GM19324 (cell line): ENCODE results near the gene S100A10.

Experiments used
- ATAC-seq: cut with Tn5 transposase; IDR thresholded peaks from one replicate; pipeline ENCODE4 v1.9.1; 2021; ENCODE audit warnings: mild to moderate bottlenecking, moderate library complexity; ENCODE audit not compliant: unreplicated experiment, low FRiP score

Gene S100A10, protein sequence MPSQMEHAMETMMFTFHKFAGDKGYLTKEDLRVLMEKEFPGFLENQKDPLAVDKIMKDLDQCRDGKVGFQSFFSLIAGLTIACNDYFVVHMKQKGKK

GRCh38 chr1:151993734-151994496, at the start of gene S100A10:
TSS of gene S100A10 (minus strand) at chr1:151993859. CDS start at chr1:151986230, 7,629 bp downstream.
- ATAC-seq: no peak

- ATAC-seq: no peak
Measured at GRCh38 chr1:152042030-152042429, 48.4 kb upstream of the S100A10 start.

DNA sequence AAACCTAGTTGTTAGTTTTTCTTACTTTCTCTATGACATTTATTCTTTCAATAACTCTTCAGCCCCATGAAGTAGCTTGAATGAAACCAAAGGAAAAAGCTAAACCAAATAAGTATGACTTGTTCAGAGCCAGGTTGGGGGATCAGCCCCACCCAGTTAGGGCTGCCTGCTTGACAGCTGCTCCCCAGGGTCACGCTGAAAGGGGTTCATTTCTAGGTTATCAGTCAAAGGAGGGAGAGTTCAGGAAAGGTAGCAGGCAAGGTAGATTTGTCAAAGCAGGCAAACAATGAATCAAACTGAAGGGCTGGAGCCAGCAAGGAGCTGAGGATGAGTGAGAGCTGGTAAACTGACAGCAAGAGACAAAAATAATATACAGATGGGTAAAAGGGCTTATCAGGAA, 46.2 kb upstream of the S100A10 start:
- ATAC-seq: no peak

DNA sequence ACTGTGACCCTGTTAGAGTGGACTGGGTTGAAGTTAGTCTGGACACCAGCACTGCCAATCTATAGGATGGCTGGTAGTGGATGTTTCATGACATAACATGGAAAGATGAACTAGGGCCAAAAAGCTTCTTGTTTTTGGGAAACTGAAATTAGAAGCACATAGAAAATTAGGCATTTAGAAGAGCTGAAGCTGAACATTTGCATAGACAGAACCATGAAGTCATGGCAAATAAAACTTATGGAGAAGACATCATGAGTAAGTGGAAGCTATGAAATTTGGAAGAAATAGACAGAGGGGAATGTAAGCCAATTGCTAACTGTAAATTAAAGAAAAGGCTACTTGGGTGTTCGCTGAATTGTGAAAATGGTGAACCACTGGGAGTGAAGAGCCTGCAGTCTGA, 45.8 kb upstream of the S100A10 start:
- no peak for ATAC-seq

GRCh38 chr1:152038871-152039270, 45.2 kb upstream of the S100A10 start:
- ATAC-seq: no peak

- ATAC-seq: peak; percentile 45
Measured at GRCh38 chr1:152036267-152037216, 42.9 kb upstream of the S100A10 start, which contains the start of gene S100A11. TSS of gene S100A11 (minus strand) at chr1:152037004. CDS start at chr1:152036915, 89 bp downstream.

- no peak for ATAC-seq
Measured at GRCh38 chr1:152035539-152036266, 42.0 kb upstream of the S100A10 start.

DNA sequence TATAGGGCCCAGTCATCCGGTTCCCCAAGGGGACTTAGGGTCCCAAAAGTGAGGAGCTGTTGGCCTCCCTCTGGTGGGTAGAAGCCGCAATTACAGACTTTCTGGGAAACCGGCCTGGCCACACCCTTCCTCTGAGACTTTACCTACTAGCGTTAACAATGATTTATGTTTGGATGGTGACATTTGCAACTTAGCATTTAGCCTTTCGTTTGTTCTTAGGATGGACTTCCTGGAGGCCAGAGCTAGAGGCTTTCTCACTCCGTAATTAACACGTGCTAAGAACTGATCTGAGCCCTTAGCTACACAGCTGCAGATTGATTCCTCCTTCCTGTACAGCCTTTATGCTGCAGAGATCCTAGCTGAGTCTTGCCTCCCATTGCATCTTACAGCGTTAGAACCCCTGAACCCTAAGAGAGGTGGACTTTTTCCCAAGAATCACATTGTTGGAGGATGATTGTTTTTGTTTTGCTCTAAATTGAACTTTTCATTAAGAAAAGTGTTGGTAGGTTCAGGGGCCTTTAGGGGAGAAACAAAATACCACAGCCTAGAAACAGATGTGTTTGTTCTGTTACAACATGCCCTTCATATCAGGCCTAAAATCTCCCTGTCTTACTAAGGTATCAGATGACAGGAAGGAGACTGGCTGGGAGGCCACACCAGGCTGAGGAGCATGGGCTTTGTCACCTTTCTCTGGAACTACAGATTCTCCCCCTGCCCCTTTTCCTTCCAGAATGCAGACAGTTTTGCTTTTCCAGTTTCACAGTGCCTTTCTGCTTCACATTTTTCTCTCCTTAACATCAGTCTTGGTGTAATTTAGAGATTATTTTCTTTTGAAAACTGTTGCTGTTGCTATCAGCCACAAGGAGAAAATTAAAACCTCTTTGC, 41.2 kb upstream of the S100A10 start:
- peak; percentile 51 for ATAC-seq

DNA sequence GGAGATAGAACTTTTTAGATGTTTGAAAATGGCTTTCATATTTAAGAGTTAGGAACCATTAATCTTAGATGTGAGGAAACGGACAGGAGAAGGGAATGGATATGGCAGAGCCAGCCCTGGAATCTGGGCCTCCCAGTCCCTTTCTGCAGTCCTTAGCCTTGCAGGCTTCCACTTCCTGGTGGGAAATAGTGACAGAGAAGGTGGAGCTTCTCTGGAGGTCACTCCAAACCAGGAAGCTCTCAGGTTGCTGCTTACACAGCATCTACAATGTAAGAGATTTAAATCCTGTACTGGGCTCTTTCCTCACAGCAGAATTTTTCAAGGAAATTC, 40.6 kb upstream of the S100A10 start:
- ATAC-seq: no peak

GRCh38 chr1:152029929-152030211, 36.2 kb upstream of the S100A10 start:
- no peak for ATAC-seq

DNA sequence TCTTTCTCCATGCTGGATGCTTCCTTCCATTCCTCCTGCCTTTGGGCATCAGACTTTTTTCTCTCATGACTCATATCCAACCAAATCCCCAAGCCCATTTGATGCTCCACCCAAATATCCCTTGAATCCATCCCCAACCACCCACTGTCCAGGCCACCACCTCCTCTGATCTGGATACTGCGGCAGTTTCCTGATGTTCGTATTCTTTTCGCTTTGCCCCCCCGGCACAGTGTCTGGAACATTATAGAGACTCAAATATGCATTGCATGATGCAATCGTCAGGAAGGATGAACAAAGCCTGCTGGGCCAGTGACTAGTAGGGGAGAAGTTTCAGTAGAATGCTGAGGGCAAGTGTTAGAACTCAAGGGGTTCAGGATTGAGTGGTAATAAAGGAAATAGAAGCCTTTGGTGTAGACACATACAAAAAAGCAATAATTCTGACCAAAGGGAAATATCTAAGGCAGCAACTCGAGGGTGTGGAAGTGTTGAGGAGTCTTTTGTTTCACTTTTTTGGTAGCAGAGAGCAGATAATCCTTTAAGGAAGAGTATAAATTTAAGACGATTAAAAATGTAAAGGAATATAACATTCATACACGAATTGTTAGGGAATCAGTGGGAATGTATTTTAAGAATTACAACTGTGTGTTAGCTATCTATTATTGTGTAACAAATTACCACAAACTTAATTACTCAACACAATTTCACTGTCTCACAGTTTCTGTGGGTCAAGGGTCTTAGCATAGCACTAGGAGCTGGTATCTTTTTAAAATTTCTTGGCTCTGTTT, 35.7 kb upstream of the S100A10 start:
- ATAC-seq: no peak

DNA sequence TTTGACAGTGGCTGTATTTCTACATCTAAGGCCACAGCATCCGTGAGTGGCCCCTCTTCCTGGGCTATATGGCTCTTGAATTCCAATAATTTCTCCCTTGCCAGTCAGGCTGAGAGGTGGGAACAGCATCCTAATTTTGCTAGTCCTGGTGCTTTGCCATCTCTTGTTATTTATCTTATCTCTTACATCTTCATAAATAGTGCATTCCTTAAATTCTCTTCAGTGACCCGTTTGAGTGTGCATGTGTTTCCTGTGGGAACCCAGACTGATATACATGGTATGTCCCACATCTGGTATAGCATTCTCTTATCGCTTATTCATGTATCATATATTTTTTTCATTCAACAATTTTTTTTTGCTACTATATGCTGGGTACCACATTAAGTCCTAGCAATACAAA, 33.2 kb upstream of the S100A10 start:
- no peak for ATAC-seq

- ATAC-seq: no peak
Measured at GRCh38 chr1:152024223-152024622, 30.6 kb upstream of the S100A10 start.

DNA sequence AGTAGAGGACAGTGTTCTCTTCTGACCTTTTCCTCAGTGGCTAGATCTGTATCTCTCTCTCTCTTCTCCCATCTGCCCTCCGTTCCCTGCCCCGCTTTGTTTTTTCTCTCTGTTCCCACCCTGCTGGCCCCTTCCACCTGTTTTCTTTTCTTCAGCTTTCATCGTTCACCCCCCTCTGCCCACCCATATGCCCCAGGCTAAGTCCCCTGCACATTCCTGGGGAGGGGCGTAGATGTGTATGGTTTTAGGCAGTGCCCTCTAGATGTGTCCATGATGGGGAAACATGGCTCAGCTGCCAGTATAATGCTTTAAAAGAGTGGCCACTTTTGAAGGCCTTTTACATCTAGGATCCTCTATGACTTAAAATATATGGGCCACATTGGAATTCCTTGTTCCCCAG, 29.6 kb upstream of the S100A10 start:
- no peak for ATAC-seq

DNA sequence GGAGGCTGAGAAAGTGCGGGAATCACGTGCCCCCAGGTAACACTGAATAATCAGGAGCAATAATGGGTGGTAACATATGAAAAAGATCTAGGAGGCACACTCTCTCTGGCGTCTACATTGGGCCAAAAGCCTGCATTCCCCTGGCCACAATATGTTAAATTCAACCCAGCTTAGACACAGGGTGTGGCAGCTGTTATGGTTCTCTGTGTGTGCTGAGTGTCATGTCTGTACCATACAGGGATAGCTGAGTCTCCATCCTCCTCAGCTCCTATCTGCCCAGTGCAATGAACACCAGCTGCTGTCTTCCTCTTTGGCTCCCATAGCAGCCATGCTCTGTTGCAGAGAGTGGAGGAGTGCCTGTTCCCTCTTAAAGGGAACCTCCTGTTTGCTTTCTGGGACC, 28.8 kb upstream of the S100A10 start:
- ATAC-seq: no peak

DNA sequence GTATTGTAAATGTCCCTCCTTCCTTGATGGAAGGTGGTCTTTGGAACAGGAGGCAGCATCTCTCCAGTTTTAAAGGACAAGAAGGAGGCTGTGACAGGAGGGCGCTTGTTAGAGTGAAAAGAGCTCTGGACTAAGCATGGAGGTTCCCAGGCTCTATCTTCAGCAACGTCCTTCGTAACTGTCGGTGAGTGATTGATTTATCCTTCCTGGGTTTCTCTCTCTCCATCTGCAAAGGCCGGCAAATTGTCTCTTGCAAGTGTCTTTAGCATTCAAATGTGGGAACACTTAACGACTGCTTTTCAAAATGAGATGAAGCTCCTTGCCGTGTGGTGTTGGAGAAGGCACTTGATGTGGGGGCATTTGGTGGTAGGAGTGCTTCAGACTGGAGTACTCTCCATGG, 27.9 kb upstream of the S100A10 start:
- ATAC-seq: no peak

DNA sequence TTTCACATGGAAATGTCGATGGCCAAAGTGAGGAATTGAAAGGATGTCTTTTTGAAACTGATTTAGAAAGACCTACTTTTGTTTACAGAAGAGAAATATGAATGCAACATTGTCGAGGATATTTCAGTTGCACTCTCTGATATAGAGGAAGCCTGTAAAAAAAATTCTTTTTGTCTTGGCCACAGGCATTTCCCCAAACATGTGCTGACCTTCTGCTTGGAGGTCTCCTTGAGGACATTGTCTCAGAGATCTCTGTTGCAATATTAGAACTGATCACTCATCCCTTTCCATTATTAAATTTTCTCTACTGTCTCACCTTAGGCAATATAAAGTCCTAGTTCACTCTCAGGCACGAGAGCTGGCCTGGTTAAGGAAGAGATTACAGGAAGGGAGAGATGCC, 27.2 kb upstream of the S100A10 start:
- ATAC-seq: no peak

DNA sequence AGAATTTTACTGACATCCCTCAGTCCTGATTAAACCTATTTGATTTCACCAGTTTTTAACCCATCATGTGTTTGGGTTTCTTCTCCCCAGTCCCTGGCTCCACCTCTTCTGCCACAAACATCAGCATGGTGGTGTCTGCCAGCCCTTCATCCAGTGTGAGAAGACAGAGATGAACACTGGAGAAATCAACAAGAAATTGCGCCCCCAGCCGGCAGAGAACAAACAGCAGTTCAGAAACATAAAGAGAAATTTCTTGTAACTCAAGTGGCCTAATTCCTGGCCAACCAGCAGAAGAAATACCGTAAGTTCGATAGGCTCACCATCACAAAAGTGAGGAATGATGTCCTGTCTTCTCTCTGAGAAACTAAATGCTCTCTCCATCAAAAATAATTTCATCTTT, 24.9 kb upstream of the S100A10 start:
- no peak for ATAC-seq

- ATAC-seq: no peak
Measured at GRCh38 chr1:152015766-152016165, 22.1 kb upstream of the S100A10 start.
